BLaER1 treated with 17β-estradiol and CSF1 and Interleukin-3, amounts not matched to agents 10 nM and 100 nM (cell line): ENCODE data around the gene TEX19.
A peak's percentile ranks its signal among the peaks of the same experiment; 100 is the strongest.

ENCODE experiments used
- H3K27ac ChIP-seq, 11 experiments: shearing (Covaris generic); formaldehyde crosslinking; 2 replicates each; pipeline ENCODE4 v1.8.1; 2022
- H3K27me3 ChIP-seq, 11 experiments: shearing (Covaris generic); formaldehyde crosslinking; 2 replicates each; pipeline ENCODE4 v1.8.1; 2022
- H3K36me3 ChIP-seq, 11 experiments: shearing (Covaris generic); formaldehyde crosslinking; 2 replicates each; pipeline ENCODE4 v1.8.1; 2022
- H3K4me1 ChIP-seq, 10 experiments: shearing (Covaris generic); formaldehyde crosslinking; 2 replicates each; pipeline ENCODE4 v1.8.1; 2022
- H3K4me2 ChIP-seq, 11 experiments: shearing (Covaris generic); formaldehyde crosslinking; 2 replicates each; pipeline ENCODE4 v1.8.1; 2022
- H3K4me3 ChIP-seq, 10 experiments: shearing (Covaris generic); formaldehyde crosslinking; 2 replicates each; pipeline ENCODE4 v1.8.1; 2022
- H3K9ac ChIP-seq, 11 experiments: shearing (Covaris generic); formaldehyde crosslinking; 2 replicates each; pipeline ENCODE4 v1.8.1; 2022
- H3K9me3 ChIP-seq, 11 experiments: shearing (Covaris generic); formaldehyde crosslinking; replicated peaks in 1 of 11; 2 replicates each; pipeline ENCODE4 v1.8.1; 2022
- H4K20me1 ChIP-seq, 11 experiments: shearing (Covaris generic); formaldehyde crosslinking; 2 replicates each; pipeline ENCODE4 v1.8.1; 2022
- Cebpa-rat ChIP-seq, 11 experiments: shearing (Covaris generic); IDR thresholded peaks; 2 replicates each; pipeline ENCODE4 v1.8.1; 2022

TEX19 gene

GRCh38 chr17:82320140-82320840 lies 38.8 kb upstream of the TEX19 start:
- H3K4me1 ChIP-seq, result peaks cover 20 to 54% (median 37%) of the 10 kb centered on the region in 10 experiments; a peak in 19 of 20 replicates
- no peak for TF ChIP-seq Cebpa-rat (IDR thresholded peaks at IDR 0.05)
- H3K4me3 ChIP-seq, result no peak overlapping the region
- H3K36me3 ChIP-seq, result no peaks in the 10 kb centered on the region
- peaks cover 0 to 40% (median 0%) of the 10 kb centered on the region in 11 experiments; a peak in 9 of 22 replicates for H4K20me1 ChIP-seq
- no peak overlapping the region for H3K27ac ChIP-seq
- peaks cover 0 to 21% (median 15%) of the 10 kb centered on the region in 11 experiments; a peak in 14 of 22 replicates for H3K9me3 ChIP-seq
- H3K27me3 ChIP-seq, result peaks cover 36 to 62% (median 46%) of the 10 kb centered on the region in 11 experiments
- no peak overlapping the region for H3K4me2 ChIP-seq
- H3K9ac ChIP-seq, result no peak overlapping the region

GRCh38 chr17:82320956-82321927 lies 37.8 kb upstream of the TEX19 start:
- Histone ChIP-seq H3K4me3 (no peak overlapping the region), H4K20me1 (peaks cover 0 to 30% (median 3%) of the 10 kb centered on the region in 11 experiments; a peak in 9 of 22 replicates), H3K4me1 (peaks cover 13 to 54% (median 36%) of the 10 kb centered on the region in 10 experiments; a peak in 19 of 20 replicates), H3K9me3 (peaks cover 0 to 21% (median 15%) of the 10 kb centered on the region in 11 experiments; a peak in 14 of 22 replicates), H3K36me3 (no peaks in the 10 kb centered on the region), H3K4me2 (peak overlapping the region in 6 of 11 experiments; percentile 12 to 54 (median 22); a peak in 7 of 22 replicates), H3K9ac (no peak overlapping the region), H3K27me3 (peaks cover 26 to 59% (median 38%) of the 10 kb centered on the region in 11 experiments), H3K27ac (no peak overlapping the region)
- no peak for TF ChIP-seq Cebpa-rat (IDR thresholded peaks at IDR 0.05)

- H3K4me1 ChIP-seq, result peaks cover 11 to 53% (median 30%) of the 10 kb centered on the region in 10 experiments; a peak in 19 of 20 replicates
- no peak overlapping the region for H3K4me3 ChIP-seq
- peaks cover 18 to 52% (median 31%) of the 10 kb centered on the region in 11 experiments for H3K27me3 ChIP-seq
- H3K36me3 ChIP-seq, result no peaks in the 10 kb centered on the region
- no peak for TF ChIP-seq Cebpa-rat (IDR thresholded peaks at IDR 0.05)
- no peak overlapping the region for H3K9ac ChIP-seq
- H4K20me1 ChIP-seq, result peaks cover 0 to 25% (median 3%) of the 10 kb centered on the region in 11 experiments; a peak in 9 of 22 replicates
- H3K4me2 ChIP-seq, result peak overlapping the region in 3 of 11 experiments; percentile 12 to 27 (median 19); a peak in 3 of 22 replicates
- no peak overlapping the region for H3K27ac ChIP-seq
- peaks cover 0 to 21% (median 15%) of the 10 kb centered on the region in 11 experiments; a peak in 14 of 22 replicates for H3K9me3 ChIP-seq
Measured at GRCh38 chr17:82321947-82322466, 37.0 kb upstream of the TEX19 start.

GRCh38 chr17:82322526-82323453 lies 36.3 kb upstream of the TEX19 start:
- no peak overlapping the region for H3K4me3 ChIP-seq
- H4K20me1 ChIP-seq, result peaks cover 0 to 25% (median 3%) of the 10 kb centered on the region in 11 experiments; a peak in 9 of 22 replicates
- H3K9ac ChIP-seq, result no peak overlapping the region
- H3K4me1 ChIP-seq, result peaks cover 9 to 49% (median 25%) of the 10 kb centered on the region in 10 experiments; a peak in 19 of 20 replicates
- no peaks in the 10 kb centered on the region for H3K36me3 ChIP-seq
- H3K27ac ChIP-seq, result no peak overlapping the region
- TF ChIP-seq Cebpa-rat (IDR thresholded peaks at IDR 0.05), result no peak
- H3K9me3 ChIP-seq, result peaks cover 0 to 21% (median 15%) of the 10 kb centered on the region in 11 experiments; a peak in 14 of 22 replicates
- H3K27me3 ChIP-seq, result peaks cover 12 to 46% (median 24%) of the 10 kb centered on the region in 11 experiments; a peak in 20 of 22 replicates
- H3K4me2 ChIP-seq, result peak overlapping the region in 1 of 11 experiments; percentile 27; a peak in 1 of 22 replicates

- no peak overlapping the region for H3K27ac ChIP-seq
- no peak for TF ChIP-seq Cebpa-rat (IDR thresholded peaks at IDR 0.05)
- H3K4me1 ChIP-seq, result peaks cover 9 to 57% (median 32%) of the 10 kb centered on the region in 10 experiments; a peak in 19 of 20 replicates
- H3K36me3 ChIP-seq, result no peaks in the 10 kb centered on the region
- peaks cover 12 to 46% (median 24%) of the 10 kb centered on the region in 11 experiments; a peak in 20 of 22 replicates for H3K27me3 ChIP-seq
- H4K20me1 ChIP-seq, result peaks cover 0 to 26% (median 6%) of the 10 kb centered on the region in 11 experiments; a peak in 9 of 22 replicates
- no peak overlapping the region for H3K4me3 ChIP-seq
- peak overlapping the region in 8 of 11 experiments; percentile 24 to 59 (median 38); a peak in 13 of 22 replicates for H3K4me2 ChIP-seq
- H3K9me3 ChIP-seq, result peaks cover 0 to 12% (median 10%) of the 10 kb centered on the region in 11 experiments; a peak in 14 of 22 replicates
- no peak overlapping the region for H3K9ac ChIP-seq
Measured at GRCh38 chr17:82323514-82324234, 35.4 kb upstream of the TEX19 start.

- peaks cover 0 to 2% (median 0%) of the 10 kb centered on the region in 11 experiments; a peak in 5 of 22 replicates for H3K9me3 ChIP-seq
- H3K4me2 ChIP-seq, result peak overlapping the region; percentile 19 to 77 (median 64); a peak in 20 of 22 replicates
- peaks cover 13 to 53% (median 27%) of the 10 kb centered on the region in 11 experiments; a peak in 20 of 22 replicates for H3K27me3 ChIP-seq
- no peaks in the 10 kb centered on the region for H3K36me3 ChIP-seq
- H3K4me3 ChIP-seq, result no peak overlapping the region
- no peak for TF ChIP-seq Cebpa-rat (IDR thresholded peaks at IDR 0.05)
- no peak overlapping the region for H3K27ac ChIP-seq
- H4K20me1 ChIP-seq, result peaks cover 0 to 36% (median 12%) of the 10 kb centered on the region in 11 experiments; a peak in 11 of 22 replicates
- H3K9ac ChIP-seq, result peak overlapping the region in 1 of 11 experiments; percentile 31; a peak in 1 of 22 replicates
- H3K4me1 ChIP-seq, result peaks cover 9 to 67% (median 42%) of the 10 kb centered on the region in 10 experiments; a peak in 19 of 20 replicates
Measured at GRCh38 chr17:82324566-82325285, 34.3 kb upstream of the TEX19 start.
